ENCODE results near the gene TBC1D26. TPM values are rescaled to one million over a fixed set of nuclear protein-coding genes. Genes with fewer than 3 reads are reported as not detected.
"Not testable (repeated sequence)": the region's sequence is repeated elsewhere in the genome, so short reads cannot be mapped to it uniquely, and the experiment has no call there.

TBC1D26 gene
- total RNA-seq, 2 donors from 2014 or later = not detected

GRCh38 chr17:15736578-15736977, 4.5 kb downstream of the TBC1D26 start:
- DNase-seq; H3K27me3 ChIP-seq; H3K9me3 ChIP-seq; intact Hi-C loops (cut with DNase I); H3K36me3 ChIP-seq; H3K27ac ChIP-seq; H3K4me3 ChIP-seq; H3K9ac ChIP-seq (ENCODE audit: low read depth in 2 of 2, low read length in 2 of 2); H3K4me1 ChIP-seq: not testable (repeated sequence)

DNA sequence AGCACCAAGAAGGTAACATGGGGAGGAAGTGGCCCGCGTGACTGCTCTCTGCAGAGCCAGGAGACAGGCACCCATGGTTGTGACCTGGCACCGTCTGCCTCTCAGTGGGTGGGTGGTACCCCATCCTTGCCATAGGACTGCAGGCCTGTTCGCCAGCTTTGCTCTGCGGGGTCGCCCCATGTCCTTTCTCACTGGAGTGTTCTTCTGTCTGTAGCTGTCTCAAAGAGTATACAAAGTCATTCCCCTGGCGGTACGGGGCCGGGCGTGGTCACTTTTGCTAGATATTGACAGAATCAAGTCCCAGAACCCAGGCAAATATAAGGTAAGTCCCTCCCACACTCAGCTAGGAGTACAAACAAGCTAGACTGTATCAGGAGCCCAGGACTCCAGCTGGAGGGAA, 6.0 kb downstream of the TBC1D26 start:
- no peak overlapping the region for H3K27ac ChIP-seq
- intact Hi-C loops (cut with DNase I) = no loop called here
- H3K9me3 ChIP-seq = no peaks in the 10 kb centered on the region
- no peak for TF ChIP-seq CTCF (IDR thresholded peaks at IDR 0.05)
- H3K27me3 ChIP-seq = no peaks in the 10 kb centered on the region
- DNase-seq = no peak
- no peak overlapping the region for H3K4me3 ChIP-seq
- H3K36me3 ChIP-seq = no peaks in the 10 kb centered on the region
- no peaks in the 10 kb centered on the region for H3K4me1 ChIP-seq
- no peak overlapping the region for H3K9ac ChIP-seq (ENCODE audit: low read depth in 2 of 2, low read length in 2 of 2)

- H3K9ac ChIP-seq (ENCODE audit: low read depth in 2 of 2, low read length in 2 of 2); H3K27me3 ChIP-seq; H3K4me1 ChIP-seq; H3K9me3 ChIP-seq; intact Hi-C loops (cut with DNase I); H3K36me3 ChIP-seq; H3K4me3 ChIP-seq; DNase-seq; H3K27ac ChIP-seq: not testable (repeated sequence)
Observed at GRCh38 chr17:15739259-15739658, 7.2 kb downstream of the TBC1D26 start.

DNA sequence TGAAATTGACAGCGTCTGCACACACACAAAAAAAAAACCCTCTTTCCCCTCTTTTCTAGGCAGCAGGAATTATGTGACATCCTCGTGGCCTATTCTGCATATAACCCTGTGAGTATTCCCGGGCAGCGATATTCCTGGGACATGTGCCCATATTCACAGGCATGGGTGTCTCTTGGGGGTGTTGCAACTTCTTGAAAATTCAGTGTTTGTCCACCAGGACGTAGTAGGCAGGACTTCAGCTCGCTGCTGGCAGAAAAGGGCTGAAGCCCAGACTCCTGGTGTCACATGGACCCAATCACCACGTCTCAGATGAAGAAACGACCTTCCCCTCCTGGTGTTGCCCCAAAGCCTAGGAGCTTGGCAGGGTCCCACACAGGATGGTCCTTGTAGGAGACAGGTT, 8.0 kb downstream of the TBC1D26 start:
- DNase-seq; H3K4me1 ChIP-seq; H3K9ac ChIP-seq (ENCODE audit: low read depth in 2 of 2, low read length in 2 of 2); H3K4me3 ChIP-seq; H3K36me3 ChIP-seq; H3K27ac ChIP-seq; H3K27me3 ChIP-seq; intact Hi-C loops (cut with DNase I); H3K9me3 ChIP-seq: not testable (repeated sequence)

DNA sequence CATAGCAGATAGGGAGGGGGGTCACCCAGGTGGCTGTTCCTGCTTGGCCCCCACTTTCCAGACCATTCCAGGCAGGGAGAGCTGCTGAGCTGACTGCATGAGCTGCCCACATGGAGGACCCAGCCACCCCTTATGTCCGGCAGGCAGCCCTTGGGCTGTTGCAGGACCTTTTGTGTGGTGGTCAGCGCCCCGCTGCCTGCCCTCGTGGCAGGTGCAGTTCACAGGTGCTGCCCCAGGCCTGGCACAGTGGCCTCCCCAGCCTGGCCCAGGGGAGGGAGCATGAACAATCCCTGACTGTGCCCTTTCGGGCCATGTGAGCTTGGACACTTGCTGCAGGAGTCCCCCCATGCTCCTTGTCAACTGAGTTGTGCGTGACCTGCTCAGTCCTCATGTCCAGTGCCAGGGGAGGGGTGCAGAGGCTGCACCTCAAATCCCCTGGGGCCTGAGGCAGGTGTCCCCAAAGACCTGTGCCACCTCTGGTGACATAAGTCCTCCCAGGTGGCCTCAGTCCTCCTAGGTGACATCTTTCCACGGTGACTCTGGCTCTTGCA, 8.6 kb downstream of the TBC1D26 start:
- H3K27me3 ChIP-seq = no peaks in the 10 kb centered on the region
- DNase-seq = no peak
- intact Hi-C loops (cut with DNase I) = no loop called here
- H3K36me3 ChIP-seq = no peaks in the 10 kb centered on the region
- H3K9me3 ChIP-seq = no peaks in the 10 kb centered on the region
- TF ChIP-seq CTCF (IDR thresholded peaks at IDR 0.05) = no peak
- H3K4me1 ChIP-seq = no peaks in the 10 kb centered on the region
- H3K4me3 ChIP-seq = no peak overlapping the region
- H3K27ac ChIP-seq = no peak overlapping the region
- H3K9ac ChIP-seq (ENCODE audit: low read depth in 2 of 2, low read length in 2 of 2) = no peak overlapping the region

- Histone ChIP-seq H3K27me3 (no peaks in the 10 kb centered on the region), H3K4me1 (no peaks in the 10 kb centered on the region), H3K36me3 (no peaks in the 10 kb centered on the region), H3K9me3 (no peaks in the 10 kb centered on the region), H3K9ac (ENCODE audit: low read depth in 2 of 2, low read length in 2 of 2) (no peak overlapping the region), H3K27ac (no peak overlapping the region), H3K4me3 (no peak overlapping the region)
- intact Hi-C loops (cut with DNase I) = no loop called here
- no peak for DNase-seq
- TF ChIP-seq CTCF (IDR thresholded peaks at IDR 0.05) = no peak
Observed at GRCh38 chr17:15741624-15742023, 9.5 kb downstream of the TBC1D26 start.

GRCh38 chr17:15742051-15742795, 10.1 kb downstream of the TBC1D26 start:
- no peak overlapping the region for H3K27ac ChIP-seq
- H3K4me1 ChIP-seq = no peaks in the 10 kb centered on the region
- no peak for DNase-seq
- no peak for TF ChIP-seq CTCF (IDR thresholded peaks at IDR 0.05)
- H3K9me3 ChIP-seq = no peaks in the 10 kb centered on the region
- H3K36me3 ChIP-seq = no peaks in the 10 kb centered on the region
- H3K9ac ChIP-seq (ENCODE audit: low read depth in 2 of 2, low read length in 2 of 2) = no peak overlapping the region
- H3K4me3 ChIP-seq = no peak overlapping the region
- intact Hi-C loops (cut with DNase I) = no loop called here
- H3K27me3 ChIP-seq = no peaks in the 10 kb centered on the region

Data from colonic mucosa (tissue), 4 donors.